Measurements from ENCODE around the gene MACROD2.

The MACROD2 gene

DNA sequence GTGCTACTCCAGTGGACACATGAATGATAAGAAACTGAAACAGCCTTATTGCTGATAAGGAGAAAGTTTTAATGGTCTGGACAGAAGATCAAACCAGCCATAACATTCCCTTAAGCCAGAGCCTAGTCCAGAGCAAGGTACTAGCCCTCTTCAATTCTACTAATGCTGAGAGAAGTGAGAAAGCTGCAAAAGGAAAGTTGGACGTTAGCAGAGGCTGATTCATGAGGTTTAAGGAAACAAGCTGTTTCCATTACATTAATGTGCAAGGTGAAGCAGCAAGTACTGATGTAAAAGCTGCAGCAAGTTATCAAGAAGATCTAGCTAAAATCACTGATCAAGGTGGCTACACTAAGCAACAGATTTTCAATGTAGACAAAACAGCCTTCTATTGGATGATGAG is 1943.5 kb downstream of the MACROD2 start:
- no peak for TF ChIP-seq CTCF (IDR thresholded peaks at IDR 0.05; ENCODE audit: low read depth, low read length)
- DNase-seq (ENCODE audit: extremely low read depth, low read depth) = no peak

DNA sequence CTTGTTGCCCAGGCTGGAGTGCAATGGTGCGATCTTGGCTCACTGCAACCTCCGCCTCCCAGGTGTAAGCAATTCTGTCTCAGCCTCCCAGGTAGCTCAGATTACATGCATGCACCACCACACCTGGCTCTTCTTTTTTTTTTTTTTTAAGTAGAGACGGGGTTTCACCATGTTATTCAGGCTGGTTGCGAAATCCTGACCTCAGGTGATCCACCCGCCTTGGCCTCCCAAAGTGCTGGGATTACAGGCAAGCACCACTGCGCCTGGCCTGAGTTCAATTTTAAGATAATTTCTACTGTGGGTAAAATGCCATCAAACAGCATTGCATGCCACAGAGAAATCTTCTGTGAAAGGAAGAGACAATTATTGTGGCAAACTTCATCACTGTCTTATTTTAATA is 1944.8 kb downstream of the MACROD2 start:
- TF ChIP-seq CTCF (IDR thresholded peaks at IDR 0.05; ENCODE audit: low read depth, low read length) = no peak
- DNase-seq (ENCODE audit: extremely low read depth, low read depth) = no peak

DNA sequence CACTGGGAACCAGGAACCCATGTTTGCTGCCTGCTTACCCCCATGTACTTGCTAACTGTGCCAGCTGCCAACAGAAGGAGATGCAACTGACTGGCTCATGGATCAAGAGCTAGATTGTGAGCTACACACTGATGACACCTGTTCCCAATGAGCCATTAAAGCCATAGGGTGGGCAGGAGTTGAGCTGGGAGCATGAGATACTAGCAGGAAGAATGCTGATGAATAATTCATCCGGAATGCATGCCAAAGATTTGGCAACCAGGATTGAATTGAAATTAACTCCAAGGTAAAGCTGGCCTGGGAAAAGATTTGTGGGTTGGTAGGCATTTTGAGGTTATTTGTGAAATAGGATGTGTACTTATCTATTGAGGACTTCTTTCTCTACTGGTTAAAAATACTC is 1946.8 kb downstream of the MACROD2 start:
- no peak for TF ChIP-seq CTCF (IDR thresholded peaks at IDR 0.05; ENCODE audit: low read depth, low read length)
- no peak for DNase-seq (ENCODE audit: extremely low read depth, low read depth)

GRCh38 chr20:15945289-15945688 is 1950.0 kb downstream of the MACROD2 start:
- no peak for TF ChIP-seq CTCF (IDR thresholded peaks at IDR 0.05; ENCODE audit: low read depth, low read length)
- DNase-seq (ENCODE audit: extremely low read depth, low read depth) = no peak

GRCh38 chr20:15949391-15949790 is 1954.1 kb downstream of the MACROD2 start:
- no peak for DNase-seq (ENCODE audit: extremely low read depth, low read depth)
- no peak for TF ChIP-seq CTCF (IDR thresholded peaks at IDR 0.05; ENCODE audit: low read depth, low read length)

DNA sequence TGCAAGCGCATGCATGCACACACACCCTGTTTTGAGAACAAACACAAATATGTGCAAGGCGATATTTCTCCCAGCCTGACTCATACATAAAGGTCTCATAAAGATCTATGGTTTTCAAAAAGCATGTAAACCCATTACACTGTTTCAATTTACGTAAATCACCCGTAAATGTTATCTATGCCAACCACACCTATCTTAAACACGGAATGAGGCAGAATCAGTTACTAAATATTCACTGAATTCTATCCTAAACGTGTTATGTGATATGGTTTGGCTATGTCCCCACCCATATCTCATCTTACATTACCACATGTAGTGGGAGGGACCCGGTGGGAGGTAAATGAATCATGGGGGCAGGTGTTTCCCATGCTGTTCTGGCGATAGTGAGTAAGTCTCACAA is 1956.3 kb downstream of the MACROD2 start:
- DNase-seq (ENCODE audit: extremely low read depth, low read depth) = no peak
- no peak for TF ChIP-seq CTCF (IDR thresholded peaks at IDR 0.05; ENCODE audit: low read depth, low read length)

- no peak for TF ChIP-seq CTCF (IDR thresholded peaks at IDR 0.05; ENCODE audit: low read depth, low read length)
Measured at GRCh38 chr20:15958142-15958541, 1962.8 kb downstream of the MACROD2 start.

More at GRCh38 chr20:15958142-15958541, 1962.8 kb downstream of the MACROD2 start:
- no peak for DNase-seq (ENCODE audit: extremely low read depth, low read depth)

Measured in AG09319 (cell line).